HepG2 (cell line): ENCODE data around the gene SYTL3. TPM values are rescaled to one million over a fixed set of nuclear protein-coding genes. Genes with fewer than 3 reads are reported as not detected.

Source experiments
- ATAC-seq: fragments of 200-7000 bp; cut with Tn5 transposase; 3 replicates; pipeline ENCODE4 v1.9.1; 2020; ENCODE audit warnings: mild to moderate bottlenecking, moderate library complexity
- BruUV-seq: library from RNA; stranded (reverse); fragments of 400-500 nt; replicated peaks from 2 replicates; lab custom pipeline; 2021; lab: Mats Ljungman, UMichigan
- CTCF ChIA-PET: fragments of 300-600 bp; formaldehyde crosslinking; extraction: SDS; loops from one replicate; lab custom pipeline; 2021; ENCODE audit warnings: low total read pairs, inconsistent platforms, low intra/inter-chr PET ratio; lab: Yijun Ruan, JAX
- POLR2A ChIA-PET: fragments of 350-600 bp; sonication (Branson Sonifier 250); formaldehyde crosslinking; loops from one replicate; lab custom pipeline; 2020; ENCODE audit warnings: antibody characterized with exemption, inconsistent platforms; lab: Yijun Ruan, JAX
- DNase-seq: peaks from one replicate; pipeline ENCODE4 v3.0.0-alpha.2; 2015; ENCODE audit warnings: low spot score
- FAIRE-seq: peaks from 3 replicates; lab custom pipeline; 2011; peaks lifted over from hg19 to GRCh38; lab: Jason Lieb, UNC
- H2AFZ ChIP-seq: one replicate; pipeline ENCODE4 v1.6.1; 2011; ENCODE audit warnings: low read length, inconsistent platforms
- H3K27ac ChIP-seq: fragments of 300-600 bp; 3 replicates; pipeline ENCODE4 v1.8.0; 2011; ENCODE audit warnings: mixed run types, mild to moderate bottlenecking, mixed read lengths, low read length, inconsistent platforms; ENCODE audit not compliant: insufficient read depth; ENCODE audit errors: extremely low read length
- H3K27me3 ChIP-seq, 2 experiments: fragments of 200-600 bp in 1 of 2; 2 replicates in 1 of 2; 3 replicates in 1 of 2; pipeline versions ENCODE4 v1.6.0 to v1.8.0; 2011; ENCODE audit warnings: low read length in 2 of 2, mild to moderate bottlenecking in 2 of 2, moderate library complexity in 2 of 2, inconsistent platforms in 1 of 2; ENCODE audit not compliant: insufficient read depth in 2 of 2, control insufficient read depth in 1 of 2
- H3K36me3 ChIP-seq, 2 experiments: fragments of 200-600 bp in 1 of 2; replicated peaks in 1 of 2; 2 replicates in 1 of 2; 3 replicates in 1 of 2; pipeline versions ENCODE4 v1.5.1 to v1.8.0; 2011; ENCODE audit warnings: low read length in 2 of 2, inconsistent platforms in 1 of 2; ENCODE audit not compliant: insufficient read depth in 2 of 2, control insufficient read depth in 1 of 2
- H3K4me1 ChIP-seq: 2 replicates; pipeline ENCODE4 v1.5.1; 2012; ENCODE audit warnings: low read length, inconsistent platforms; ENCODE audit not compliant: insufficient read depth
- H3K4me2 ChIP-seq: 2 replicates; pipeline ENCODE4 v1.6.0; 2011; ENCODE audit warnings: low read depth, low read length, inconsistent platforms
- H3K4me3 ChIP-seq, 3 experiments: fragments of 200-600 bp in 1 of 3; sonication (generic), shearing (Covaris generic) in 1 of 3; replicated peaks in 1 of 3; 2 replicates each; pipeline ENCODE4 v1.5.1; 2011 to 2016; ENCODE audit warnings: low read length in 3 of 3, inconsistent platforms in 2 of 3, low read depth in 2 of 3, mild to moderate bottlenecking in 2 of 3, control low read depth in 1 of 3, mixed read lengths in 1 of 3; ENCODE audit not compliant: insufficient read depth in 1 of 3
- H3K79me2 ChIP-seq: one replicate; pipeline ENCODE4 v1.6.1; 2011; ENCODE audit warnings: low read length, inconsistent platforms; ENCODE audit not compliant: insufficient read depth
- H3K9ac ChIP-seq: 2 replicates; pipeline ENCODE4 v1.6.0; 2011; ENCODE audit warnings: mild to moderate bottlenecking, low read depth, low read length, inconsistent platforms; ENCODE audit not compliant: insufficient read depth
- H3K9me3 ChIP-seq: 2 replicates; pipeline ENCODE4 v1.5.1; 2012; ENCODE audit warnings: mild to moderate bottlenecking, low read length
- H4K20me1 ChIP-seq: 2 replicates; pipeline ENCODE4 v1.6.0; 2011; ENCODE audit warnings: inconsistent platforms, mild to moderate bottlenecking, low read length, moderate library complexity; ENCODE audit not compliant: insufficient read depth
- AGO2 ChIP-seq: fragments of 200-400 bp; formaldehyde crosslinking; optimal IDR thresholded peaks from 2 replicates; pipeline ENCODE3; 2017; ENCODE audit warnings: mild to moderate bottlenecking, low read depth, low read length, moderate library complexity
- ETV5 ChIP-seq: IDR thresholded peaks from 2 replicates; pipeline ENCODE4 v1.6.1; 2018; ENCODE audit warnings: missing biosample characterization, missing genetic modification reagents, inconsistent platforms, borderline replicate concordance
- NCOA2 ChIP-seq: sonication (generic); formaldehyde crosslinking; IDR thresholded peaks from 2 replicates; pipeline ENCODE4 v1.8.0; 2022; ENCODE audit warnings: inconsistent platforms
- RBM22 ChIP-seq: fragments of 200-400 bp; formaldehyde crosslinking; optimal IDR thresholded peaks from 2 replicates; pipeline ENCODE3; 2017; ENCODE audit warnings: mild to moderate bottlenecking, low read length, moderate library complexity
- ZFP82 ChIP-seq: sonication (generic); formaldehyde crosslinking; IDR thresholded peaks from 2 replicates; pipeline ENCODE4 v1.5.1; 2020; ENCODE audit warnings: mild to moderate bottlenecking, missing genetic modification reagents, borderline replicate concordance
- ZNF280B ChIP-seq: sonication (generic); formaldehyde crosslinking; IDR thresholded peaks from 2 replicates; pipeline ENCODE4 v1.5.0; 2020; ENCODE audit warnings: missing genetic modification reagents, mild to moderate bottlenecking, borderline replicate concordance
- ZNF564 ChIP-seq: sonication (generic); formaldehyde crosslinking; IDR thresholded peaks from 2 replicates; pipeline ENCODE4 v1.8.1; 2023; ENCODE audit warnings: mild to moderate bottlenecking, missing genetic modification reagents
- ZNF780A ChIP-seq: sonication (generic); formaldehyde crosslinking; IDR thresholded peaks from 2 replicates; pipeline ENCODE4 v1.8.0; 2022; ENCODE audit warnings: mild to moderate bottlenecking, missing genetic modification reagents, moderate library complexity
- WGBS: methylation state at CpG from one replicate; pipeline ENCODE4 v1.1.6; 2017; ENCODE audit warnings: low lambda C conversion rate; 5-methylcytosine and 5-hydroxymethylcytosine counted together
- in situ Hi-C: cut with HindIII; loops from 2 replicates; pipeline ENCODE4 v1.10.0; 2017; ENCODE audit warnings: low pct_unique_long_range_greater_than_20kb; ENCODE audit not compliant: extremely low pct_ligation_motif_present
- intact Hi-C: fragments of 100-400 bp; cut with micrococcal nuclease; formaldehyde crosslinking; loops from one replicate; pipeline ENCODE4 v1.10.0; 2022; ENCODE audit not compliant: unreplicated experiment
- polyA plus RNA-seq, 8 experiments: library from polyadenylated mRNA; depleted of rRNA in 3 of 8; stranded (reverse) in 7 of 8; unstranded in 1 of 8; fragments of >200 nt; fragmentation: Illumina TruSeq in 4 of 8; extraction: Trizol in 4 of 8; gene quantifications; 2 replicates each; pipeline versions ENCODE4 v1.2.1 to v1.2.3, GENCODE V29; 2011 to 2016; ENCODE audit warnings: low read depth in 4 of 8, missing spikeins in 1 of 8, mixed read lengths in 1 of 8; ENCODE audit not compliant: insufficient read depth in 1 of 8
- total RNA-seq, 5 experiments: library from RNA; depleted of rRNA; stranded (reverse); fragments of >200 nt; fragmentation: Illumina TruSeq; extraction: Trizol; gene quantifications; 2 replicates each; pipeline ENCODE4 v1.2.3, GENCODE V29; 2016; ENCODE audit warnings: low read depth in 1 of 5

Gene SYTL3
- total and polyA plus RNA-seq, 2 of the 13 experiments (the other 11 are each of a cell fraction or from before 2014, with no cell fraction given) = 0.11 to 0.28 TPM

GRCh38 chr6:158649289-158650143, at the start of gene SYTL3 (continued):
- no peak for TF ChIP-seq ZNF280B (CRISPR knock-in tag)
- no peak for TF ChIP-seq ZNF564 (CRISPR knock-in tag)
- TF ChIP-seq NCOA2 (CRISPR knock-in tag) = no peak
- TF ChIP-seq ZNF780A (CRISPR knock-in tag) = no peak
- no peak for TF ChIP-seq ZFP82

GRCh38 chr6:158603261-158604047, 46.4 kb upstream of the SYTL3 start:
- H3K4me3 ChIP-seq = no peak overlapping the region
- H3K9me3 ChIP-seq = no peaks in the 10 kb centered on the region
- peaks cover 50 to 94% of the 10 kb centered on the region in 2 experiments for H3K36me3 ChIP-seq
- ChIA-PET CTCF (no interaction called here), POLR2A (interaction anchor here (0.9 kb wide), 1 partner anchor 8 kb away, joined by 3 read pairs; no protein-coding TSS in a partner anchor)
- 97% methylated on average over 15 of the region's 15 CpGs for WGBS
- in situ Hi-C loops = no loop called here
- peaks cover 49% of the 10 kb centered on the region for H4K20me1 ChIP-seq
- TF ChIP-seq AGO2 (peak; percentile 31), ETV5 (CRISPR knock-in tag) (no peak), RBM22 (peak; percentile 70)
- no peak overlapping the region for H3K4me2 ChIP-seq
- H3K9ac ChIP-seq = no peak overlapping the region
- H3K4me1 ChIP-seq = no peaks in the 10 kb centered on the region
- intact Hi-C loops = loop anchor here (2.0 kb wide), 1 partner anchor 97 kb away; no protein-coding TSS in a partner anchor
- DNase-seq (no peak), ATAC-seq (no peak), FAIRE-seq (no peak)
- no peak overlapping the region for H2AFZ ChIP-seq
- peaks cover 22% of the 10 kb centered on the region for H3K79me2 ChIP-seq
- BruUV-seq = no TSS peak
- no peaks in the 10 kb centered on the region for H3K27me3 ChIP-seq
- no peak overlapping the region for H3K27ac ChIP-seq
